Measurements from ENCODE around the gene CHST5.
"Not testable (repeated sequence)": the region's sequence is repeated elsewhere in the genome, so short reads cannot be mapped to it uniquely, and the experiment has no call there.

The CHST5 gene

GRCh38 chr16:75548456-75548855 is 12.5 kb upstream of the CHST5 start:
- not testable (repeated sequence) for DNase-seq

GRCh38 chr16:75546293-75546692 is 10.4 kb upstream of the CHST5 start:
- DNase-seq: no peak

GRCh38 chr16:75545879-75546278 is 10.0 kb upstream of the CHST5 start:
- DNase-seq: not testable (repeated sequence)

- DNase-seq: not testable (repeated sequence)
Measured at GRCh38 chr16:75542462-75542861, 6.6 kb upstream of the CHST5 start.

DNA sequence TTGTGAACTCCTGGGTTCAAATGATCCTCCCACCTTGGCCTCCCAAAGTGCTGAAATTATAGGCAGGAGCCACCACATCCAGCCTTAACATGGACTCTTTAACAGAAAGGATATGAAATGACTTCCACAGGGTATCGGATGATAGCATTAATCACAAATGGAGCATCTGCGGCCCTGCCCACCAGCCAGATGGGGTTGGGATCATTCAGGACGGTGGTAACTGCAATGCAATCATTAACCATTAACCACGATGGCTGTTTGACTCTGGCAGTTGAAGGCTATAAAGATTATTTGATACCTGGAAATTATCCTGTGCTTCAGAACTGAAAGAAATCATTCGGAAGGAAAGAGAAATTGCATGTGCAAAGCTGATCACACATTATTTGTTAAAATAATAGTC is 5.3 kb upstream of the CHST5 start:
- DNase-seq: no peak

DNA sequence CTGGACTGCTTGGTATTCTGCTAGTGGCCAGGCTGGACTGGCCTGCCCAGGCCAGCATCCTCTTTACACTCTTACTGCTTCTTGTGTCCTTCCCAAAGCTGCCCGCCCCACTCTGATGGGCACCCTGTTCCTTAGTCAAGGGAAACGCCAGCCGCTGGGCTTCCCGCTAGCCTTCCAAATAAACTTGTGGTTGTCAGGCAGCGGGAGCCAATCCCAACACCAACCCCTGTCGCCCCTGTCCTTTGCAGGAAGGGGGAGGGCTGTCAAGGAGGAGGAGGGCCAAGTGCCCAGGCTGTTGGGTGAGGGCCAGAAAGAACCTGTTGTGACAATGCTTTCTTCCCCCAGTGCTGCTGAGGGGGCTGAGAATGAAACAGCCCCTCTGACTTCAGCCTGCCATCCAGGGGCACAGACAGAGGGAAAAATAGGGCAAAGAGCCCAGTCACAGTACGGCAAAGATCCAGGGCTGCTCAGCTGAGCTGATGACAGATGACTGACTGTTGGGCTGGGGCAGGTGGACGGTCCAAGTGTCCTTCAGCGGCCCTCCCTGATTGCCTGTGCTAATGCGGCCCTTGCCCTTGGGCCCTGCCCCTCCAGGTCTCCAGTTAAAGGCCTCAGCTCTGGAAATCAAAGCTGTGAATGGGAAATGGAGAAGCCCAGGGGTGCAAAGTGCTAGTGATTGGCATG is 3.1 kb upstream of the CHST5 start:
- DNase-seq: not testable (repeated sequence)

DNA sequence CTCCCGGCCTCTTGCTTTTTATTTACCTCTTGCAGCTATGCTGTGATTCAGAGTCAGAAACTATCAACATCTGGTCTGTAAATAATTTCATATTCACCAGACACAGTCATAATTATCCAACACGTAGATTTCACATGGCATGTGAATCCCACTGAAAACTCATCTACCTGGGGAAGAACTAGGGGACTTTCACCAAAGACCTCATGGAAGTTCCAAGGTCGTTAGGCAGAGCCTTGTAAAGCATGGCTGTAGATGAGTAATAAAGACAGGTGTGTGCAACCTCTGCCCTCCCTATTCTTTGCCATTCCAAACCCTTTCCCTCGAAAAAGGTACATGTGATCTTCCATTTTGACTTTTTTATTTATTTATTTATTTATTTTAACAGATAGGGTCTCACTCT is 1.9 kb upstream of the CHST5 start:
- no peak for DNase-seq

DNA sequence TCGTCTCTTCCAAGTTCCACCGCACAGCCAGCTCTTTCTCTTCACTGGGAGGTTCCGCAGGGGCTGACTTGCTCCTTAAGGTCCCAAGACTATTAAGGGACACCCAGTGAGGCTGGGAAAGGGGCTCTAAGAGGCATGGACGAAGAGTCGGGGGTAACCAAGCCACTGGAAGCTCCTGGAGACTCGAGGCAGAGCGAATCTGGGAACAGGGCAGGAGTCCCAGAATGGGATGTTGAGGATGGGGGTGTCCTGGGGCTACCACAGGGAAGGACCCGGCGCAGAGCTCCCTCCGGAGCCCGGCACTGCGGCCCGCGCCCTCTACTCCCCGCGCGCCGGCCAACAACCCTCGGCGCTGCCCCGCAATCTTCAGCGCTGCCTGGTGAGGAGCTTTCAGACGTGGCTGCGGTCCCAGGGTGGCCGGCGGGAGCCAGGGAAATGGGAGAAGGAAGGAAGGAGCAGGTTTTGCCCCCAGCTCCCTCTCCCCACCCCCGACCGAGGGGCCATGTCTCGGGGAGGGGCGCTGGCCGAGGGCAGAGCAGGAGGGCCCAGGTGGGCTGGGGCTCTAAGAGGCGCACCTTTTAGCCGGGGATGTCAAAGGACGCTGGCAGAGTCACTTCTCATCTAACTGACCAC is 581 bp downstream of the CHST5 start:
- no peak for DNase-seq

- no peak for DNase-seq
Measured at GRCh38 chr16:75534560-75535205, 1.2 kb downstream of the CHST5 start.

- DNase-seq: no peak
Measured at GRCh38 chr16:75532791-75533190, 3.1 kb downstream of the CHST5 start.

GRCh38 chr16:75532142-75532765 is 3.7 kb downstream of the CHST5 start:
- no peak for DNase-seq

GRCh38 chr16:75529959-75530358 is 5.9 kb downstream of the CHST5 start:
- DNase-seq: no peak

GRCh38 chr16:75529056-75529905 is 6.6 kb downstream of the CHST5 start:
- no peak for DNase-seq

DNA sequence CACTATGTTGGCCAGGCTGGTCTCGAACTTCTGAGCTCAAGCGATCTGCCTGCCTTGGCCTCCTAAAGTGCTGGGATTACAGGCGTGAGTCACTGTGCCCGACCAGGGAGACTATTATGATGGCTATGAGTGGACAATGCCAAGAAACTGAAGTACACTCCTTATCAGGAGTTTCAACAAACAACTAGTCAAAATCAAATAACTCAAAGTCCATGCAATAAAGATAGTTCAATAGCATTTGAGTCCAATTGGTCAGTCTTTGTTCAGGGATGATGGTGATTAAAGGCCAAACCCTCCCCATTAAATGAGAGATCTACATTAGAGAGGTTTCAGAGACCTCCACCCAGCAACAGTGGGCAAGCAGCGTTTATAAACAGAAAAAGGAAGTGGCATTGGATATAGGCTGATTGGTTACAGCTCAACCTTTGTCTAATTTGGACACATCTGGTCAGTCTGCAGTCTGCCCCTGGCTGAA is 8.0 kb downstream of the CHST5 start:
- DNase-seq: no peak

DNA sequence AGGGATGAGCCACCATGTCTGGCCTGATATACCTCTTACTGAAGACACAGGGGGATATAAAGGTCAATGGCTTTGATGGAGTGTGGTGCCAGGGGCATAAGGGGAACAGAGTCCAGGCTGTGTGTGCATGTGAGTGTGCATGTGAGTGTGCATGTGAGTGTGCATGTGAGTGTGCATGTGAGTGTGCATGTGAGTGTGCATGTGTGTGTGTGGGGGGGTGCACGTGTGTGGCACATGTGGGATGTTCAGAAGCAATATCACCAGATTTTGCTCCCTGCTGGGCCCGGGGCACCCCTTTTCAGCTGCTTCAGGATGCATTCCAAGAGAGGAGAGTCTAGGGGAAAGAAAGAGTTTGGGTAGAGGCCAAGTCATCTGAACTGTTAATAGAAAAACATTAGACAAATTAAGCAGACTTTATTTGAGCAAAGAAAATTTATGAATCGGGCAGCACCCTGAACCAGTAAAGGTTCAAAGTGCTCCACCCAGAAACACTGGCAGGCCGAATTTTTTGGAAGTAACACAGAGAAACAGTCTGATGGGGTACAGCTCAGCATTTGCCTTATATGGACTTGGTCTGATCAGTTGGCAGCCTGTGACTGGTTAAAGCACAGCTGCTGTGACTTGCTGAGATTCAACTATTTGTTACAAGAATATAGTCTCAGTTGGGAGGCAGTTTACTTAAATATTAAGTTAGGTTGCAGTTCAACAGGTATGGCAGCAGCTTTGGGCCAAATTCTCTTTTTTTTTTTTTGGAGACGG is 9.7 kb downstream of the CHST5 start:
- DNase-seq: no peak

DNA sequence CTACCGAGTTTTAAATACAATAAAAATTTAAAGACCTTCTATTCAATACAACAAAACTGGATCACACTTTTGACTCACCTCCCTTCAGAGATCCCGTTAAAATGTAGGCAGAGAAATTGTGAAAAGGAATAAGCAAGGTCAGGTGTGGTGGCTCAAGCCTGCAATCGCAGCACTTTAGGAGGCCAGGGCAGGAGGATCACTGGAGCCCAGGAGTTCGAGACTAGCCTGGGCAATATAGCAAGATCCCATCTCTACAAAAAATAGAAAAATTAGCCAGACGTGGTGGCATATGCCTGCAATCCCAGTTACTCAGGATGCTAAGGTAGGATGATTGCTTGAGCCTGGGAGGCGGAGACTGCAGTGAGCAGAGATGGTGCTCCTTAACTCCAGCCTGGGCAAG is 16.7 kb downstream of the CHST5 start:
- no peak for DNase-seq

- peak; percentile 8 to 11 for DNase-seq
Measured at GRCh38 chr16:75516189-75516966, 19.5 kb downstream of the CHST5 start.

DNA sequence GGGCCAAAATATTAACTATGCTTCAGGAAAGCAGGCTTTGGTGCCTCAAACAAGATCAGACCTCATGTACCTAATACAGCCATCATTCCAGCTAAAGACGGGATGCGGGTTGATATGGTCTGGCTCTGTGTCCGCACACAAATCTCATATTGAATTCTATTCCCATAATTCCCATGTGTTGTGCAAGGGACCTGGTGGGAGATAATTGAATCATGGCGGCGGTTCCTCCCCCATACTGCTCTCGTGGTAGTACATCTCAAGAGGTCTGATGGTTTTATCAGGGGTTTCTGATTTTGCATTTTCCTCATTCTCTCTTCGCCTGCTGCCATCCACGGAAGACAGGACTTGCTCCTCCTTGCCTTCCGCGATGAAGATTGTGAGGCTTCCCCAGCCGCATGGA is 21.6 kb downstream of the CHST5 start:
- no peak for DNase-seq

DNA sequence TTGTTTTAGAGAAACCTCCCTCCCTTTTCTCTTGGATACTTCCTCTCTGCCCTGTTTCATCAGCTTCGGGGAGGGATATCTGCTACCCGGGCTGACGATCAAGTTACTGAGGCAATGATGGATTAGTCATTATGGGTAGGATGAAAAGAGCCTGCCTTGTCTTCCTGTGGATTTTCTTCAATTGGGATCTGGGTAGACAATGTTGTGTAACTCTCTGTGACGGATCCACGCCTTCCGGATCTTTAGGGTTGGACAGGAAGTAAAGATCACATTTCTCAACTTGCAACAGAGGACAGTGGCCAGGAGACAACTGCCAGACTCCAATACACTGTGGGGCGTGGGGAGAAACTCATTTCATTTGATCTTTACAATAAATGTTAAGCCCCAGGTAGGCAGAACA is 29.3 kb downstream of the CHST5 start:
- DNase-seq: no peak

DNA sequence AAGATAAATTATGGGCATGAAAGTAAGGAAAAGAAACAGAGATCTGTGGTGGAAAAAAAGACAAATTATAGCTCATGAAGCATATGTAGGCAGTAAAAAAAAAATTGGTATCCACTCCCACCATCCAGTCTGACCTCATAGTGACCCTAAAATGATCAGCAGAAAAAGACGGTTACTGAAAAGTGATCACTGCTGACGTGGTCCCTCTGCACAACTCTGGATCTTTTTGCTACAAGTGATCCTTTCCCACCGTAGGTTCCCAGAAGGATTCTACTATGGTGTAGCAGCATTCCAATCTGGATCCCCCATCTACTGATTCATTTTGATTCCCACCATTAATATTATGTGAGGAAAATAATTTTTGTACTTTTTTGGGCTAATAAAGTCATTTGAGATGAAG is 29.8 kb downstream of the CHST5 start:
- no peak for DNase-seq

- DNase-seq: no peak
Measured at GRCh38 chr16:75503801-75504200, 32.1 kb downstream of the CHST5 start.
